GM18907 (cell line): ENCODE measurements around the gene PTGER4.
"Not testable (repeated sequence)": the region's sequence is repeated elsewhere in the genome, so short reads cannot be mapped to it uniquely, and the experiment has no call there.

Experiments used
- ATAC-seq: cut with Tn5 transposase; IDR thresholded peaks from one replicate; pipeline ENCODE4 v1.9.1; 2021; ENCODE audit warnings: mild to moderate bottlenecking, moderate library complexity; ENCODE audit not compliant: unreplicated experiment

Gene PTGER4

DNA sequence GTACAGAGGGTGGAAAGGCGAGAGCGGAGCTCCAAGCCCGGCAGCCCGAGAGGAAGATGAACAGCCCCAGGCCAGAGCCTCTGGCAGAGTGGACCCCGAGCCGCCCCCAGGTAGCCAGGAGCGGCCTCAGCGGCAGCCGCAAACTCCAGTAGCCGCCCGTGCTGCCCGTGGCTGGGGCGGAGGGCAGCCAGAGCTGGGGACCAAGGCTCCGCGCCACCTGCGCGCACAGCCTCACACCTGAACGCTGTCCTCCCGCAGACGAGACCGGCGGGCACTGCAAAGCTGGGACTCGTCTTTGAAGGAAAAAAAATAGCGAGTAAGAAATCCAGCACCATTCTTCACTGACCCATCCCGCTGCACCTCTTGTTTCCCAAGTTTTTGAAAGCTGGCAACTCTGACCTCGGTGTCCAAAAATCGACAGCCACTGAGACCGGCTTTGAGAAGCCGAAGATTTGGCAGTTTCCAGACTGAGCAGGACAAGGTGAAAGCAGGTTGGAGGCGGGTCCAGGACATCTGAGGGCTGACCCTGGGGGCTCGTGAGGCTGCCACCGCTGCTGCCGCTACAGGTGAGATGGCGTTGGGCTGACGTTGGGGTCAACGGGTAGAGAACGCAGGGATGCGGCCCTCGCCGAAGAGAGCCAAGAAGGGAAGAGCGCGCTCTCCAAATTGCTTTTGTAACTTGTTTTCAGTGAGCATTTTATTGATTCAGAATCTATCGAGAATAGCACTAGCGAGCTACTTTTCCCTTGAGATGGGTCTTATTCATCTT lies at the start of gene PTGER4:
PTGER4 (plus strand) TSS at position 3 of the 769 bp plus-strand sequence. CDS start 1,079 bp downstream, outside the sequence.
- peak; percentile 40 for ATAC-seq

DNA sequence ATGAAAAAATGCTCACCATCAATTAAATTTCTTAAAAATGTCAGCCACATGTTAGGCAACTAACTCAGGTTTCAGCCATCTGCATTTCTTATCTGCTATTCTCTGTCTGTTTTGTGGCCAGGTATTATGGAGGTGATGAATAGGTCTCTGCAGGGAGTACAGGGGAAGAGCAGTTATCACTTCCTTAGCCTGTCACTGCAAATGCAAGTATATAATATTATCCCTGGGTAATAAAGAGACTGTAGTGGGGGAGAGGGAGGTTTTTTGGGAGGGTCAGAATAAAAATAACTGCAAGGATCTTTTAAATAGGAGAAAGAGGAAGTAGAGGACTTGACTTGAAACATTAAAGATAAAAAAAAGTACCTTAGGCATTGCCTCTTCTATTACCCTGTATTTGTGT lies 49.6 kb upstream of the PTGER4 start:
- ATAC-seq: no peak

DNA sequence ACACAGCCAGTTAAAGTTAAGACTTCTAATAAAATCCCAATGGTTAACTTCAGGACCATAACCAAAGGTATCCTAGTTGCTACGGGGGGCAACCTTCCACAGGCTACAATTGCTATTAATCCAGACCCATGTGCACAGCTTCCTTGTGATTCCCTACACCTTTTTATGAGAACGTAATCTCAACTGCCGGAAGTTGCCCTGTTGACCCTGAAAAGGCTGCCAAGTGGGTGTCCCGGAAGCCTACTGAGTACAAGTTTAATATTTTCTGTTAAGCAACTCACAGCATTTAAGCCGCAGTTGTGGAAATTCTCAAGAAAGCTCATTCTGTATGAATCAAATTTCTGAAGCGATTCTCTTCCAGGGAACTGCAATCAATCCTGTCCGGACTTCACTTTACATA lies 48.5 kb upstream of the PTGER4 start:
- ATAC-seq: no peak

DNA sequence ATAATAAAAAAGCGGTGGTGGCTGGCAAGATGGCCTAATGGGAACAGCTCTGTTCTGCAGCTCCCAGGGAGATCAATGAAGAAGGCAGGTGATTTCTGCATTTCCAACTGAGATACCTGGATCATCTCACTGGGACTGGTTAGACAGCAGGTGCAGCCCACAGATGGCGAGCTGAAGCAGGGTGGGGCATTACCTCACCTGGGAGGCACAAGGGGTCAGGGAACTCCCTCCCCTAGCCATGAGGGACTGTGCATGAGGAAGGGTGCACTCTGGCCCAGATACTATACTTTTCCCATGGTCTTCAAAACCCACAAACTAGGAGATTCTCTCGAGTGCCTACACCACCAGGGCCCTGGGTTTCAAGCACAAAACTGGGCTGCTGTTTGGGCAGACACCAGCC lies 45.6 kb upstream of the PTGER4 start:
- no peak for ATAC-seq

DNA sequence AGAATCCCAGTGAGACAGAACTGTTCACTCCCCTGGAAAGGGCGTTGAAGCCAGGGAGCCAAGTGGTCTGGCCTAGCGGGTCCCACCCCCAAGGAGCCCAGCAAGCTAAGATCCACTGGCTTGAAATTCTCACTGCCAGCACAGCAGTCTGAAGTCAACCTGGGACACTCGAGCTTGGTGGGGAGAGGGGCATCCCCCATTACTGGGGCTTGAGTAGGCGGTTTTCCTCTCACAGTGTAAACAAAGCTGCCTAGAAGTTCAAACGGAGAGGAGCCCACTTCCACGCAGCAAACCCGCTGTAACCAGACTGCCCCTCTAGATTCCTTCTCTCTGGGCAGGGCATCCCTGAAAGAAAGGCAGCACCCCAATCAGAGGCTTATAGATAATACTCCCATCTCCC lies 45.1 kb upstream of the PTGER4 start:
- no peak for ATAC-seq

DNA sequence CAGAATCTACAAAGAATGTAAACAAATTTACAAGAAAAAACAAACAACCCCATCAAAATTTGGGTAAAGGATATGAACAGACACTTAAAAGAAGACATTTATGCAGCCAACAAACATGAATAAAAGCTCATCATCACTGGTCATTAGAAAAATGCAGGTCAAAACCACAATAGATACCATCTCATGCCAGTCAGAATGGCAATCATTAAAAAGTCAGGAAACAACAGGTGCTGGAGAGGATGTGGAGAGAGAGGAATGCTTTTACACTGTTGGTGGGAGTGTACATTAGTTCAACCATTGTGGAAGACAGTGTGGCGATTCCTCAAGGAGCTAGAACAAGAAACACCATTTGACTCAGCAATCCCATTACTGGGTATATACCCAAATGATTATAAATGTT lies 40.2 kb upstream of the PTGER4 start:
- ATAC-seq: not testable (repeated sequence)

DNA sequence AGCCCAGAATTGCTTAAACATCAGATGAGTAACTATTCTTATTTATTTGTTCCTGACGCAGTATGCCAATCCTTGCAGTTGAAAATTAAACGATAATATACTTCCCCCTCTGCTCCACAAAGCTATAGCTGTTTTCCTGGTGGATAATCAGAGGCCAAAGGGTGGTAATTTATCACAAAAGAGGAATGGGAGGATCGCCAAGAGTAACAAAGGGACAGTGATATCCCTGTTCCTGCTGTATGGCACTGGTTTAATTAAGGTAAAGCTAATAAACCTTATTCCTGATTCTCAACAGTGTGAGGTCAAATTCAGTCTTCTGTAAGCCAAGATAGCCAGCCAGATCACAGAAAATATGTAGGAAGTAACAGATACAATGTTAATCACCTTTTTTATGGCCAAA lies 33.4 kb upstream of the PTGER4 start:
- no peak for ATAC-seq

DNA sequence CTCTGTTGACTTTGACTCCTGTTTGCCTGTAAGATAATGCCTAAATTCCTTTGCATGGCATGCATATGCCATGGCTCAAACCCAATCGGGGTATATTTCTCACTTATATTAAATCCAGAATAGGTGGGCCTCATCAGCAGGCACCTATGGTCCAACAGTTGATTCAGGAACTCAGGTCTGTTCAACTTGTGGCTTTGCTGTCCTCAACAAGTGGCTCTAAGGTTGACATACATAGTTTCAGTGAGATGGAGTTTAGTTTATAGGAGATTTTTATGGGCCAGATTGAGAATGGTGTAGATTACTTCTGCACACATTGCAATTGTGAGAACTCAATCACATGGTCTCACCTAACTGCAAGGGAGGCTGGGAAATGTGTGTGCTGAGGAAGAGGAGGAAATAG lies 31.6 kb upstream of the PTGER4 start:
- ATAC-seq: no peak

DNA sequence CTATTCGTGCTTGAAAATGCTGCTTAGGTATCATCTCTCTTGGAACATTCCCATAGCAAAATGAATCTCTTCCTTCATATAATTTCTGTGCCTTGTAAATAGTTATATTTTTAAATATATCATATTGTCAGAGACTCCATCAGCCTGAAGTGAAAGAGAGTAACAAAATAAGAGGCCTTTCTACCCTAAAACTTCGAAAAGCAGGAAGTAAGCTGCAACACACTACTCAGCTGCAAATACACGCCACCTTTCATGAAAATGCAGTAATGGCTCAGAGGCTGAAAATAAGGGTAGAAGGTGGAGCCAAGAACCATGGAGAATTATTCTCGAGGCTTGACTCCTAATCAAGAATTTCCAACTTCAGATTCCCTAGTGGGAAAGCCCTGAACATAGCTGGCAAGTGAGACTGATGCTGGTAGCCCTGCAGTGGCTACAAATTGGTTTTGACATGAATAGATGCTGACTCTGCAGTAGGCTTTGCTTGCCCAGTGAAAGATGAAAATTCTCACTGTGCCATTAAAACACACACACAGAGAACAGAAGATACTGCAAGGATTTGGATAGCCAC lies 30.2 kb upstream of the PTGER4 start:
- no peak for ATAC-seq

DNA sequence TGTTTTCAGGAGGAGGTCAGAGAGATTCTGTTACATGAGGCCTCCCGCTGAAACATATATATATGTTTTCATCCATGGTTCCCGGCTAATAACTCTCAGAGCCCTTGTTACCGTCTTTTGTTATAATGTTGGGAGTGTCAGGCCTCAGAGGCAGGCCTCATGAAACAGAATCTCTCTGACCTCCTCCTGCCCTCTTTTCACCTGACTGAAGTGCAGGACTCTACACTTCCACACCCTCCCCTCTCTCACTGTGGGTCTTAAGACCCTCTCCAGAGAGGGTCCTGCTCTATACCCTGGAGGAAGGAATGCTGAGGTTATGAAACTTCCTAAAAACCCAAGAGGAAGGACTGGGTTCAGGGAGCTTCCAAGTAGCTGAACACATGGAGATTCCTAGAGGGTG lies 28.5 kb upstream of the PTGER4 start:
- ATAC-seq: no peak

DNA sequence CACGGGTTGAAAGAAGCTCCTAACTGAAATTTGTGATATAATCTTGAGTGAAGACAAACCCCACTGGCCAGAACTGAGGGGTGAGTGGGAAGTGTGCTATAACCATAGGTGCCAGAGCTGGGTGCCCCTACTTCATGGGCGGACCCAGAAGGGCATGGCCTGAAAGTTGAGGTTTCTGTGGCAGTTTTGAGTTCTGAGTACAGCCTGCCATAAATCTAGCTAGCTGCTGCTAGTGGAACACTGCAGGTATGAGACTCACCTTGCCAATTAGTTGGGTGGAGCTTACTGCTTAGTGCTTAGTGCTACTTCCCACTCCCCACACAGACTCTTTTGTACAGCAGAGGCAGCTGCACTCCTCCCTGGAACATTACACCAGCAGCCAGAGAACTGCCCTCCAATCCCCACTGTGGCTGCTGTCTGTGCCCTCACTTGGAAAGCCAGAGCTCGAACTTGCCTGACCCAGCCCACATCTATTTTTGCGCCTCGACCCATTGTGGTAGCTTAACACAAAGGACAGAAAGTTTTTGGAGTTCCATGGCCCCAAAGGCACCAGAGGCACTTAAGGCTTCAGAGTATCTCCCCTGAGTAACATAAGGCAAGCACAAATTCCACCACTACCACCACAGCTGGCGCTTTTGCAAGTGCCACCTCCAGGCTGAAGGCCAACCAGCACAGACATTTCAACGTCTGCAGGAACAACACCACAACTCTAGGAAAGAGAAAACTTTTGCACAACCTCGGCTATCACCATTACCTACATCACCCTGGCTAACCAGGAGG lies 27.1 kb upstream of the PTGER4 start:
- peak; percentile 8 for ATAC-seq

DNA sequence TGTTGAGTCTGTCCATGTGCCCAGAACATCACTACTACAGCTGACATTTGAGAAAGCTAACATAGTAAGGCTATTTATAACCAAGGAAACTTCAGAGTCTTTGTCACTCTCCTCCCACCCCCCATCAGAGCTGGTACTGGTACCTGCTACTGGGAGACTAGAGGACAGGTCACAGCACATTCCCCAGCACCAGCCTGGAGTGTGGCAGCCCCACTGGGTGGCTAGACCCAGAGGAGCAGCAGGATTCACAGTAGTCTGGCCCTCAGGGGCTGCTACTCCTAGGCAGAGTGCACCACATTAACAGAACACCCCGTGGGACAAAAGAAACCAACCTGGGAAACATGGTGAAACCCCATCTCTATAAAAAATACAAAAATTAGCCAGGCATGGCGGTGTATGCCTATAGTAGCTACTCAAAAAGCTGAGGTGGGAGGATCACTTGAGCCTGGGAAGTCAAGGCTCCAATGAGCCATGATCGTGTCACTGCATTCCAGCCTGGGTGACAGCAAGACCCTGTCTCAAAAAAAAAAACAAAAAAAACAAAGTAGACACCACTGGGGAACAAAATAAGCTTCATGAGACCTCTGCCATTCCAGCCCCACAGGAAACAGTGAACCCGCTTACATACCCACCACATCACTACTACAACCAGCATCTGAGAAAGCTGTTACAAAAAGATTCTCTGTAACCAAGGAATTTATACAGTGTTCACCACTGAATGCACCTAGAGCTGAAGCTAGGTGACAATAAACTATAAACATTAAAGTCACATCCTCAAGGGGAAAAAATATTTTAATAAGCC lies 26.3 kb upstream of the PTGER4 start:
- ATAC-seq: peak; percentile 50

DNA sequence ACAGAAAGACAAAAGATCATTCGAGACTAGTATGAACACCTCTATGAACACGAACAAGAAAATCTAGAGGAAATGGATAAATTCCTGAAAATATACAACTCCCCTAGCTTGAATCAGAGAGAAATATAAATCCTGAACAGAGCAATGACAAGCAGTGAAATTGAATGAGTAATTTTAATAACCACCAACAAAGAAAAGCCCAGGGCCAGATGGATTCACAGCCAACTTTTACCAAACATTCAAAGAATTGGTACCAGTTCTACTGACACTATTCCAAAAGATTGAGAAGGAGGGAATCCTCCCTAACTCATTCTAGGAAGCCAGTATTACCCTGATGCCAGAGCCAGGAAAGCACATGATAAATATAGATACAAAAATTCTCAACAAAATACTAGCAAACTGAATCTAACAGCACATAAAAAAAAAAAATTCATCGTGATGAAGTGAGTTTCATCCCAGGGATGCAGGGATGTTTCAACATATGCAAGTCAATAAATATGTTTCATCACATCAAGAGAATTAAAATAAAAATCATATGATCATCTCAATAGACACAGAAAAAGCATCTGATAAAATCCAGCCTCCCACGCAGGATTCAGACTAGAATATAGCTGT lies 25.2 kb upstream of the PTGER4 start:
- ATAC-seq: no peak

DNA sequence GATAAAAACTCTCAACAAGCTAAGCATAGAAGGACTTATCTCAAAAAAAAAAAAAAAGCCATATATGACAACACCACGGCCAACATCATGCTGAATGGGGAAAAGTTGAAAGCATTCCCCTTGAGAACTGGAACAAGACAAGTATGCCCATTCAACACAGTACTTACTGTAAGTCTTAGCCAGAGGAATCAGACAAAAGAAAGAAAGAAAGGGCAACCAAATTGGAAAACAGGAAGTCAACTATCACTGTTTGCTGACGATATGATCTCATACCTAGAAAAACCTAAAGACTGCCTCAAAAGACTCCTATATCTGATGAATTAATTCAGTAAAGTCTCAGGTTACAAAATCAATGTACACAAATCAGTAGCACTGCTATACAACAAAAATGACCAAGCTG lies 24.6 kb upstream of the PTGER4 start:
- no peak for ATAC-seq

DNA sequence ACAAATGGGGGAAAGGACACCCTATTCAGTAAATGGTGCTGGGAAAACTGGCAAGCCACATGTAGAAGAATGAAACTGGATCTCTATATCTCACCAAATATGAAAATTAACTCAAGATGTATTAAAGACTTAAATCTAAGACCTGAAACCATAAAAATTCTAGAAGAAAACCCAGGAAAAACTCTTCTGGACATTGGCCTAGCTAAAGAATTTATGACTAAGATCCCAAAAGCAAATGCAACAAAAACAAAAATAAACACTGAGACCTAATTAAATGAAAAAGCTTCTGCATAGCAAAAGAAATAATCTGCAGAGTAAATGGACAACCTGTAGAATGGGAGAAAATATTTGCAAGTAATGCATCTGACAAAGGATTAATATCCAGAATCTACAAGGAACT lies 23.6 kb upstream of the PTGER4 start:
- ATAC-seq: not testable (repeated sequence)

DNA sequence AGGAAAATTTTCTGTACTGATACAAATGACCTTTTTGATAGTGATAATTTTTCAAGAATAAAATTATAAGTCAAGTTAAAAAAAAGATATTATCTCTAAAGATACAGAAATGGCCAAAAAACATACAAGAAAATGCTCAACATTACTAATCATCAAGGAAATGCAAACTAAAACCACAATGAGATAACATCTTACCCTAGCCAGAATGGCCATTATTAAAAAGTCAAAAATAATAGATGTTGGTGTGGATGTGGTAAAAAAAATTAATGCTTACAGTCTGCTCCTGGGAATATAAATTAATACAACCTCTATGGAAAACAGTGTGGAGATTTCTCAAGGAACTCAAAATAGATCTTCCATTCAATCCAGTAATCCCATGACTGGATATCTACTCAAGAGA lies 22.9 kb upstream of the PTGER4 start:
- no peak for ATAC-seq

DNA sequence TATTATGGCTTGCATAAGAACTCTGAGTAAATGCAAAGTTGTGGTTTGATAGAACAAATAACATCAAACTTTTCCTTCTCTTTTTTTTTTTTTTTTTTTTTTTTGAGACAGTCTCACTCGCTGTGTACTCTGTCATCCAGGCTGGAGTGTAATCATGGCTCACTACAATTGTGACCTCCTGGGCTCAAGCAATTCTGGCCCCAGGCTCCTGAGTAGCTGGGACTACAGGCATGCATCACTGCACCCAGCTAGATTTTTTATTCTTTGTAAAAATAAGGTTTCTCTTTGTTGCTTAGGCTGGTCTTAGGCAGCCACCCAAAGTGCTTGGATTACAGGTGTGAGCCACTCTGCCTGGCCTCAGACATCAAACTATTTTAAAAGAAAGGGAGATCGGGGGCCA lies 19.0 kb upstream of the PTGER4 start:
- ATAC-seq: no peak

DNA sequence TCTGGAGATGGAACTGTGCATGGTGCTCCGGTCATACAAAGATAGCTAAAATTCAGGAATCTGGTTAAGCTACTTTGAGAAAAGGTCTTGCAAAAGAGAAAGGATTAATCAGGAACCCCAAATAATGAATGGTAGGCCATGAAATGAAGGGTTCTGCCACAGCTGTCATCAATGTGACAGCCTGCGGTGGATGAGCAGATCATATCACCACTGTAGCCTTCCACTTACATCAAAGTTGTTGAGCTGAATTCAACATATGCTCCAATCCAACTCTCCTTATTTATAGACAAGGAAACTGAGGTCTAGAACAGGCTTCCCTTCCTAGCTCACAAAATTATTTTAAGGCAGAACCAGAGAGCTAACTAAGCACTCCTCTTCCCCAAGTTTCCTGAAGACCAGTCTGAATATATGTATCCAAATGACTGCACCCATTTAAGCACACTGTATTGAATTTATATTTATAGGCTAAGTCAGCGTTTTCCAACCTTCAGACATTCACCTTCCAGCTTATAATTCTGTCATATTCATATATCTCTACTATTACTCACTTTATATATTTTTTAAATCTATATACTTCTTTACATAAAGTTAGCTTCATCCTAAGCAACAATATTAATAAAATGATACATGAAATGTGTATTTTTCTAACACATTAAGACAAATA lies 13.9 kb upstream of the PTGER4 start:
- no peak for ATAC-seq

DNA sequence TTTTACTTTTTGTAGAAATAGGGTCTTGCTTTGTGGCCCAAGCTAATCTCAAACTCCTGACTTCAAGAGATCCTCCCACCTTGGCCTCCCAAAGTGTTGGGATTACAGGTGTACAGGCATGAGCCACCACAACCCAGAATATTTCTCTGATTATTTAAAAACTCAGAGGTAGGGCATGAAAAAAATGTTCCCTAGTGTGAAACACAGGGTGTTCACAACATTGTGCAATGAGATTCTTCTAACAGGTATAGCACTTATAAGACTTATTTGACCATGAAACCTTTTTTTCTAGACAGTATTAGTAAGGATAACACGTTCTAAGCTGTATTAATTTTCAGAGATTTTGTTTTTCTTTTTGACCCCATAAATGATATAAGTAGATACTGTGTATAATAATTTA lies 13.1 kb upstream of the PTGER4 start:
- ATAC-seq: no peak

DNA sequence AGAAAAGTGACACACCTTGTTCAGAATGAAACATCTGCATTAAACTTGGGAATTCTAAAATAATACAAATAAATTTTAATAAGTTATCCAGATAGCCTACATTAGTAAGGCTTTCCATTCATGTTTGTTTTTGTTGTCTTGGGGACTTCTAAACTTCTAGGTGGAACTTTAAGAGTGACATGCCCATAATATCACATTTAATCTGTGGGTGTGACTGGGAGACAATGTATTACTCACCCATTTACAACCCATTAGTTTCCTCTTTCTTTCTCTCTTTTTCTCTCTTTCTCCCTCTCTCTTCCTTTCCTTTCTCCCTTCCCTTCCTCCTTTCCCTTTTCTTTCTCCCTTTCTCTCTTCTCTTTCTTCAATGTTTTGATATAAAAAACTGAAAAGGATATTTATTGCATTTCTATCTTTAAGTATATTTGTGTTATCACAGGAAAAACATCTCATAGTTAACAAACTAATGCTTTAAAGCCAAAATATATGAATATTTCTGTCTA lies 12.5 kb upstream of the PTGER4 start:
- ATAC-seq: no peak
